Activated CD4-positive, alpha-beta T cell treated with anti-CD3 and anti-CD28 coated beads, Interleukin-2, amount 10 ng/mL, durations not matched to agents 7 days and 5 days (primary cell): ENCODE data around the gene TTLL9. TPM values are rescaled to one million over a fixed set of nuclear protein-coding genes. Genes with fewer than 3 reads are reported as not detected.
"Not testable (repeated sequence)": the region's sequence is repeated elsewhere in the genome, so short reads cannot be mapped to it uniquely, and the experiment has no call there.

Source experiments
- CTCF ChIA-PET: fragments of 350-600 bp; sonication (Branson Sonifier 250); formaldehyde crosslinking; loops from one replicate; lab custom pipeline; 2021; ENCODE audit warnings: antibody characterized with exemption; lab: Charles Lee
- POLR2A ChIA-PET: fragments of 350-600 bp; sonication (Branson Sonifier 250); formaldehyde crosslinking; loops from one replicate; lab custom pipeline; 2021; ENCODE audit warnings: antibody characterized with exemption; lab: Charles Lee
- DNase-seq: peaks from one replicate; pipeline ENCODE4 v3.0.0-alpha.2; 2020
- H3K27ac Mint-ChIP-seq: one replicate; pipeline ENCODE4 v1.8.0; 2021; ENCODE audit warnings: mild to moderate bottlenecking, moderate library complexity, mixed read lengths
- H3K27me3 Mint-ChIP-seq: one replicate; pipeline ENCODE4 v1.8.0; 2021; ENCODE audit warnings: mixed read lengths
- H3K36me3 Mint-ChIP-seq: one replicate; pipeline ENCODE4 v1.8.0; 2021; ENCODE audit warnings: low read depth, mixed read lengths
- H3K4me1 Mint-ChIP-seq: one replicate; pipeline ENCODE4 v1.8.0; 2021; ENCODE audit warnings: mixed read lengths
- H3K4me3 Mint-ChIP-seq: one replicate; pipeline ENCODE4 v1.8.0; 2021; ENCODE audit warnings: mild to moderate bottlenecking, moderate library complexity, mixed read lengths
- H3K9me3 Mint-ChIP-seq: one replicate; pipeline ENCODE4 v1.8.0; 2021; ENCODE audit warnings: mixed read lengths
- total RNA-seq, 2 experiments: library from RNA; stranded (reverse); gene quantifications; one replicate each; pipeline ENCODE4 v1.2.3, GENCODE V29; 2021

The TTLL9 gene
- total RNA-seq, 2 experiments from 2014 or later, result not detected

- H3K4me1 Mint-ChIP-seq, CTCF ChIA-PET, H3K27ac Mint-ChIP-seq, POLR2A ChIA-PET, H3K36me3 Mint-ChIP-seq, H3K9me3 Mint-ChIP-seq, DNase-seq, H3K4me3 Mint-ChIP-seq: not testable (repeated sequence)
- H3K27me3 Mint-ChIP-seq, result peaks cover 16% of the 10 kb centered on the region
Observed at GRCh38 chr20:31921480-31921879, 51.0 kb downstream of the TTLL9 start.

DNA sequence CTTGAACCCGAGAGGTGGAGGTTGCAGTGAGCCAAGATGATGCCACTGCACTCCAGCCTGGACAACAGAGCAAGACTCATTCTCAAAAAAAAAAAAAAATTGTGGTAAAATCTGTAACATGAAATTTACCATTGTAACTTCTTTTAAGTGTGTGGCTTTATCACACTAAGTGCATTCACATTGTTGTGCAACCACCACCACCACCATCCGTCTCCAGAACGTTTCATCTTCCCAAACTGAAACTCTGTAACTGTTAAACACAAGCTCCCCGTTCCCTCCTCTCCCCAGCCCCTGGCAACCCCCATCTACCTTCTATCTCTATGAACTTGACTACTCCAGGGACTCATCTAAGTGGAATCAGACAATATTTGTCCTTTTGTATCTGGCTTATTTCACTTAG, 51.7 kb downstream of the TTLL9 start:
- DNase-seq, result no peak
- Mint-ChIP-seq H3K4me1 (peaks cover 4% of the 10 kb centered on the region), H3K9me3 (no peaks in the 10 kb centered on the region), H3K4me3 (no peak overlapping the region), H3K27me3 (peaks cover 16% of the 10 kb centered on the region), H3K27ac (no peak overlapping the region), H3K36me3 (no peaks in the 10 kb centered on the region)
- CTCF ChIA-PET, result interaction anchor here (0.6 kb wide), 1 partner anchor 138 kb away, joined by 4 read pairs; no protein-coding TSS in a partner anchor
- POLR2A ChIA-PET, result no interaction called here

- no peaks in the 10 kb centered on the region for H3K9me3 Mint-ChIP-seq
- H3K4me1 Mint-ChIP-seq, result peaks cover 4% of the 10 kb centered on the region
- peaks cover 19% of the 10 kb centered on the region for H3K27me3 Mint-ChIP-seq
- no peaks in the 10 kb centered on the region for H3K36me3 Mint-ChIP-seq
- no peak for DNase-seq
- H3K27ac Mint-ChIP-seq, result no peak overlapping the region
- CTCF ChIA-PET, result interaction anchor here (0.6 kb wide), 1 partner anchor 137 kb away, joined by 4 read pairs; no protein-coding TSS in a partner anchor
- POLR2A ChIA-PET, result no interaction called here
- H3K4me3 Mint-ChIP-seq, result no peak overlapping the region
Observed at GRCh38 chr20:31922588-31922987, 52.2 kb downstream of the TTLL9 start.

GRCh38 chr20:31923388-31924331, 53.2 kb downstream of the TTLL9 start:
- ChIA-PET CTCF (interaction anchor here (0.9 kb wide), 1 partner anchor 13 kb away, joined by 4 read pairs; no protein-coding TSS in a partner anchor), POLR2A (no interaction called here)
- H3K9me3 Mint-ChIP-seq, result no peaks in the 10 kb centered on the region
- DNase-seq, result no peak
- no peaks in the 10 kb centered on the region for H3K4me1 Mint-ChIP-seq
- H3K4me3 Mint-ChIP-seq, result no peak overlapping the region
- no peak overlapping the region for H3K27ac Mint-ChIP-seq
- peaks cover 14% of the 10 kb centered on the region for H3K27me3 Mint-ChIP-seq
- no peaks in the 10 kb centered on the region for H3K36me3 Mint-ChIP-seq

DNA sequence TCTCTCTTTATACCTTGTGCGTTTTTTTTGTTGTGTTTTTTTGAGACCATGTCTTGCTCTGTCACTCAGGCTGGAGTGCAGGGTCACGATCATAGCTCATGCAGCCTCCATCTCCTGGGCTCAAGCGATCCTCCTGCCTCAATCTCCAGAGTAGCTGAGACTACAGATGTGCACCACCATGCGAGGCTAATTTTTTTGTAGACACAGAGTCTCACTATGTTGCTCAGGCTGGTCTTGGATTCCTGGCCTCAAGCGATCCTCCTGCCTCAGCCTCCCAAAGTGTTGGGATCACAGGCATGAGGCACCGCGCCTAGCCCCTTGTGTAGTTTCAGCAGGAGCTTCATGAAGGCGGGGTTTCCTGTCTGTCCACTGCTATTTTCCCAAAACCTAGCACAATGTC, 54.1 kb downstream of the TTLL9 start:
- H3K36me3 Mint-ChIP-seq, result no peaks in the 10 kb centered on the region
- no peaks in the 10 kb centered on the region for H3K9me3 Mint-ChIP-seq

GRCh38 chr20:31925631-31926030, 55.2 kb downstream of the TTLL9 start:
- no peak overlapping the region for H3K27ac Mint-ChIP-seq
- no peak for DNase-seq
- H3K4me3 Mint-ChIP-seq, result no peak overlapping the region
- H3K36me3 Mint-ChIP-seq, result no peaks in the 10 kb centered on the region
- peaks cover 15% of the 10 kb centered on the region for H3K27me3 Mint-ChIP-seq
- H3K4me1 Mint-ChIP-seq, result no peaks in the 10 kb centered on the region
- CTCF ChIA-PET, result no interaction called here
- POLR2A ChIA-PET, result no interaction called here
- no peaks in the 10 kb centered on the region for H3K9me3 Mint-ChIP-seq

More for the DNA sequence above, 54.1 kb downstream of the TTLL9 start:
- ChIA-PET CTCF (interaction anchor here (0.9 kb wide), 1 partner anchor 12 kb away, joined by 4 read pairs; no protein-coding TSS in a partner anchor), POLR2A (no interaction called here)
- H3K4me3 Mint-ChIP-seq, result no peak overlapping the region
- H3K27ac Mint-ChIP-seq, result no peak overlapping the region
- peaks cover 11% of the 10 kb centered on the region for H3K27me3 Mint-ChIP-seq
- no peak for DNase-seq
- no peaks in the 10 kb centered on the region for H3K4me1 Mint-ChIP-seq

DNA sequence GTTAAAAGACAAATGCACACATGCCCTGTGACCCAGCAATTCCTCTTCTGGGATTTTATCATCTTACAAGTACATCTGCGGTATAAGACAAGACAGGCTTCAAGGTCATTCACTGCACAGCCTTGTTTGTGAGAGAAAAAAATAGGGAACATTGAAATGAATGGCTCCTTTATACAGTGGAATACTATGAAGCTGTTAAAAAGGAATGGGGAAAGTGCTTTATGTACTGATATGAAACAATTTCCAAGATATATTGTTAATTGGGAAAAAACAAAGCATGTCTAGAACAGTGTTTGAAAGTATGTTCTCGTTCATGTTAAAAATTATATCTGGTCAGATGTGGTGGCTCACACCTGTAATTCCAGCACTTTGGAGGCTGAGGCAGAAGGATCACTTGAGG, 56.1 kb downstream of the TTLL9 start:
- POLR2A ChIA-PET, result no interaction called here

DNA sequence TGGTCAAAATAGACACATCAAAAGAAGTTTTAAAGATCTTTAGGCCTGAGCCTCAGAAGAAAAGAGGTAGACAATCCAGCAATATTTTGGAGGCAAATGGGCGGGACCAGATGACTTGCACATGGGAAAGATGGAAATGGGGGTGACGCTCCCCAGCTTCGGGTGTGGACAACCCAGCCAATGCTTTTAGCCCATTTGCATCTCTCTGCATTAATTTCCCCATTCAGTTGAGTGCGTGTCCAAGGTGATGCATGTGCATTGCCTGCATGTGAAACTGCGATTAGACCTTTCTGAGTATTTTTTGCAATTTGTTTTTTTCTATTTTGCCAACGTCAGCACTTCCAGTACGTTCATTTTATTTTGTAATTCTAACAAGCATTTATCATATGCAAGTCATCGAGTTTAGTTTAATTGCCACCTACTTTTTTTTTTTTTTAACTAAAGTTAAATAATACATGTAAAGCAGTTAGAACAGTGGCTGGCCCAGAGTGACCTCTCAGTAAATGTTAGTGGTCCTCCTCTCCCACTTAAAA, 57.3 kb downstream of the TTLL9 start:
- H3K4me1 Mint-ChIP-seq, result no peaks in the 10 kb centered on the region
- no peaks in the 10 kb centered on the region for H3K9me3 Mint-ChIP-seq
- no peaks in the 10 kb centered on the region for H3K36me3 Mint-ChIP-seq
- POLR2A ChIA-PET, result interaction anchor here (0.6 kb wide), 1 partner anchor 131 kb away, joined by 5 read pairs; no protein-coding TSS in a partner anchor
- H3K4me3 Mint-ChIP-seq, result no peak overlapping the region
- H3K27me3 Mint-ChIP-seq, result peaks cover 19% of the 10 kb centered on the region
- no peak for DNase-seq
- no peak overlapping the region for H3K27ac Mint-ChIP-seq
- CTCF ChIA-PET, result no interaction called here

More for the DNA sequence above, 56.1 kb downstream of the TTLL9 start:
- Mint-ChIP-seq H3K36me3 (no peaks in the 10 kb centered on the region), H3K27ac (no peak overlapping the region), H3K4me3 (no peak overlapping the region), H3K4me1 (no peaks in the 10 kb centered on the region), H3K27me3 (peaks cover 19% of the 10 kb centered on the region), H3K9me3 (no peaks in the 10 kb centered on the region)
- DNase-seq, result no peak
- CTCF ChIA-PET, result interaction anchor here (0.9 kb wide), 1 partner anchor 8 kb away, joined by 3 read pairs; no protein-coding TSS in a partner anchor

- DNase-seq, POLR2A ChIA-PET, CTCF ChIA-PET, H3K27ac Mint-ChIP-seq, H3K36me3 Mint-ChIP-seq, H3K4me3 Mint-ChIP-seq, H3K4me1 Mint-ChIP-seq, H3K9me3 Mint-ChIP-seq: not testable (repeated sequence)
- peaks cover 19% of the 10 kb centered on the region for H3K27me3 Mint-ChIP-seq
Observed at GRCh38 chr20:31929631-31930030, 59.2 kb downstream of the TTLL9 start.

DNA sequence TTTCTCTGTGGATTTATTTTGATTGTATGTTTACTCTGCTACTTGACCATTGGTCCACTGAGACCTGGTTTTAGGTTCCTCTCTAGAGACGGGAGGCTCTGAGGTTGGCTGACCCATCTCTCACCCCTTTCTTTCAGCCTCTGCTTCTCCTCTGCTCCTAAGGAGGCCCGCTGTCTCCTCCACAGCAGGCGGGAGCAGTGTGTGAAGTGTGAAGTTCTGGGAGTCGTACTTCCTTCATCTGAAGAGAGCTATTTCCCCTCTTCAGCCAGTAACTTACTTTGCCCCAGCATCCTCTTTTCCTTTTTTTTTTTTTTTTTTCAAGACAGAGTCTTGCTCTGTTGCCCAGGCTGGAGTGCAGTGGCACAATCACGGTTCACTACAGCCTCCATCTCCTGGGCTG, 60.3 kb downstream of the TTLL9 start:
- Mint-ChIP-seq H3K4me3 (no peak overlapping the region), H3K4me1 (no peaks in the 10 kb centered on the region), H3K27ac (no peak overlapping the region), H3K9me3 (no peaks in the 10 kb centered on the region), H3K27me3 (peaks cover 19% of the 10 kb centered on the region), H3K36me3 (no peaks in the 10 kb centered on the region)
- CTCF ChIA-PET, result interaction anchor here (0.6 kb wide), 1 partner anchor 101 kb away, joined by 3 read pairs; no protein-coding TSS in a partner anchor
- POLR2A ChIA-PET, result interaction anchor here (0.7 kb wide), 1 partner anchor 38 kb away, joined by 3 read pairs; no protein-coding TSS in a partner anchor
- no peak for DNase-seq

GRCh38 chr20:31933698-31934097, 63.3 kb downstream of the TTLL9 start:
- no peak for DNase-seq
- Mint-ChIP-seq H3K4me3 (no peak overlapping the region), H3K9me3 (no peaks in the 10 kb centered on the region), H3K27ac (no peak overlapping the region), H3K4me1 (no peaks in the 10 kb centered on the region), H3K36me3 (no peaks in the 10 kb centered on the region), H3K27me3 (peaks cover 13% of the 10 kb centered on the region)
- ChIA-PET CTCF (interaction anchor here (1.0 kb wide), 1 partner anchor 9 kb away, joined by 4 read pairs; no protein-coding TSS in a partner anchor), POLR2A (no interaction called here)

DNA sequence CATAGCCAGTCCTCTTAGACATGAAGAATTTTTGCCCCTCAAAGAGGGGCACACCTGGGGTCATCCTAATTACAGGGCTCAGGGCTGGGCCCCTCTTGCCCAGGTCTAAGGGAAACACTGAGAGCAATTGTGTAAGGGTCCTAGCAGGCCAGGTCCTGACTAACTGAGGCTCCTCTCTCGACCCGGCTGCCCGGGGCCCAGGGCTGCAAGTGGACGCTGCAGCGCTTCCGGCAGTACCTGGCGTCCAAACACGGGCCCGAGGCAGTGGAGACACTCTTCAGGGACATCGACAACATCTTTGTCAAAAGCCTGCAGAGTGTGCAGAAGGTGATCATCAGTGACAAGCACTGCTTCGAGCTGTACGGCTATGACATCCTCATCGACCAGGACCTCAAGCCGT, 64.1 kb downstream of the TTLL9 start:
- no peaks in the 10 kb centered on the region for H3K36me3 Mint-ChIP-seq
- POLR2A ChIA-PET, result no interaction called here
- no peaks in the 10 kb centered on the region for H3K4me1 Mint-ChIP-seq
- CTCF ChIA-PET, result interaction anchor here (0.9 kb wide), 1 partner anchor 17 kb away, joined by 3 read pairs; the partner anchor contains the start of gene PDRG1
- peaks cover 9% of the 10 kb centered on the region for H3K27me3 Mint-ChIP-seq
- H3K4me3 Mint-ChIP-seq, result no peak overlapping the region
- H3K27ac Mint-ChIP-seq, result no peak overlapping the region
- no peak for DNase-seq
- no peaks in the 10 kb centered on the region for H3K9me3 Mint-ChIP-seq
